NCI-H2081 treated with DMSO at 0.1 percent for 48 hours (cell line): Measurements from ENCODE around the gene CGAS.
"Not testable (repeated sequence)": the region's sequence is repeated elsewhere in the genome, so short reads cannot be mapped to it uniquely, and the experiment has no call there.

Source experiments
- DNase-seq: peaks from one replicate; lab custom pipeline; 2025; lab: John Stamatoyannopoulos, UW

Gene CGAS

GRCh38 chr6:73452107-73452461 is at the start of gene CGAS:
Gene CGAS (minus strand): TSS chr6:73452297. CDS start chr6:73452181, 116 bp downstream.
- no peak for DNase-seq

DNA sequence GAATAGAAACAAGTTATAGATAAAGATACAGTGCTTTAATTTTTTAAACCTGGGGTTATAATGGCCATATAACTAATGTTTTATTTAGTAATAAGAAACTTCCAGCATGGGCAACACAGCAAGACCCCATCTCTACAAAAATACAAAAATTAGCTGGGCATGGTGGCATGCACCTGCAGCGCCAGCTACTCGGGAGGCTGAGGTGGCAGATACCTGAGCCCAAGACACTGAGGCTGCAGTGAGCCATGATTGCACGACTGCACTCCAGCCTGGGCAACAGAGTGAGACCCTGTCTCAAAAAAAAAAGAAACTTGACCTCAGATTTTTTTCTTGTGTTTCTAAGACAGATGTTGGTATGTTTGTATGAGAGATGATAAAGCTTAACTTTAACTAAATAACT is 45.8 kb upstream of the CGAS start:
- DNase-seq = no peak

DNA sequence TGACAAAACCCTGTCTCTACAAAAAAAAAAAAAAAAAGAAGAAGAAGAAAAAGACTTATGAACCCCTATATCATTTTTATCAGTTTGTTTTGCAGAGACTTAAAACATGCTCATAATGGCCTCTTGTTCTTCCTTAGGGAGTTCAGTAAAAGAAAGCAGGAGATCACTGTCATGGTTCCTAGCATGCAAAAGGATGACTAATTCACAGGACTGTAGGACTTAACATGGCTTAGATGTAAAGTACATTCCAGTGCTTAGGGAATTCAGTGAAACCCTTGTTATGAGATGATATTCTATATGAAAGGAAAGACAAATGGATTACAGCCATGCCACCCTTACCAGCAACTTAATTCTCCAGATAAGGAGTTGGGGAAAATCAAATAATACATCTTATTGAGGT is 39.3 kb upstream of the CGAS start:
- DNase-seq = no peak

DNA sequence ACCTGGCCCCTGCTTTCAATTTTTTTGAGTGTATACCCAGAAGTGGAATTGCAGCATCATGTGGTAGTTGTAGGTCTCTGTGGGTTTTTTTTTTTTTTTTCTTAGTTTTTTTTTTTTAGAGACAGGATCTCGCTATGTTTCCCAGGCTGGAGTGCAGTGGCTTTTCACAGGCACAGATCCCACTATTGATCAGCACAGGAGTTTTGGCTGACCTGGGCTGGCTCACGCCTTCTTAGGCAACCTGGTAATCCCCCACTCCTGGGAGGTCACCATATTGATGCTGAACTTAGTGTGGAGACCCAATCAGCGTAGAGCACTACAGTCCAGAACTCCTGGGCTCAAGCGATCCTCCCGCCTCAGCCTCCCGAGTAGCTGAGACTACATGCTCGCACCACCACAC is 35.4 kb upstream of the CGAS start:
- no peak for DNase-seq

- DNase-seq = no peak
Measured at GRCh38 chr6:73484438-73484837, 32.3 kb upstream of the CGAS start.

DNA sequence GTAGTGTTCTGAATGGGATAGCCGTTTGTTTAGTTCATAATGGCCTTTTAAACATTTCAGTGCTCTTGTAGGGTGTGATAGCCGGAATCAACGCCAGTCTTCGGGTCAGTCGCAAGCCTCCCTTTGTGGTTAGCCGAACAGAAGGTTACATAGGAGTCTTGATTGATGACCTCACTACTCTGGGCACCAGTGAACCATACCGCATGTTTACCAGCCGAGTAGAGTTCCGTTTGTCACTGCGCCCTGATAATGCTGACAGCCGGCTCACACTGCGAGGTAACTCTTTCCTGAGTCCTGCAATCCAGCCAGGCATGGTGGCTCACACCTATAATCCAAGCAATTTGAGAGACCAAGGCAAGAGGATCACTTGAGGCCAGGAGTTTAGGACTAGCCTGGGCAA is 29.9 kb upstream of the CGAS start:
- no peak for DNase-seq

- DNase-seq = no peak
Measured at GRCh38 chr6:73477407-73477806, 25.3 kb upstream of the CGAS start.

GRCh38 chr6:73476723-73477122 is 24.6 kb upstream of the CGAS start:
- DNase-seq = no peak

- no peak for DNase-seq
Measured at GRCh38 chr6:73471686-73472290, 19.7 kb upstream of the CGAS start.

DNA sequence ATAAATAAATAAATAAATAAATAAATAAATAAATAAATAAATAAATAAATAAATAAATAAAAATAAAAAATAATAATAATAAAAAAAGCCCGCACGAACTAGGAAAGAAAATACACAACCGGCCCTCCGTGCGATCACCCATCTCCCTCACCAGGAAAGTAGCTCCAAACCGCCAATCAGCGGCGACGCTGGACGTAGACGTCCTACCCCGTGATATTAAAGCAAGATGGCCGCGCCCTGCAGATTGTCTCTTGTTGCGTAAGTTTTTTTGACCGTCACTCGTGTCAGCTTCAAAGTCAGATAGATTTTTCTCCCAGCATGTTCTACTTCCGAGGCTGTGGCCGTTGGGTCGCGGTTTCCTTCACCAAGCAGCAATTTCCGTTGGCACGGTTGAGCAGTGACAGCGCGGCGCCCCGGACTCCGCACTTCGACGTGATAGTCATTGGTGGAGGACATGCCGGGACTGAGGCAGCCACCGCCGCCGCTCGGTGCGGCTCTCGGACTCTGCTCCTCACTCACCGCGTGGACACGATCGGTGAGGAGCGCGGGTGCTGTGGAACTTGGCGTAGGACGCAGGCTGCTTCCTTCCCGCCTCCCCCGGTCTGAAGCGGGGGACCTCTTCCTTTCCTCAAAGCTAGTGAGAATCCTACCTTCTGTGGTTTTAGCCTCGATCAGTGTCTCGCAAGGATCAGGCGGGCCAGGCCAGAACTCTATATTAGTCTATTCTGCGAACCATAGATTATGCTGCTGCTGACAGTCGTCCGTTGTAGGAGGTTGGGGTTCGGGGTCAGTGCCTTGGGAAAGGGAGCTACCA is 9.6 kb upstream of the CGAS start, which contains the start of gene MTO1:
Gene MTO1 (plus strand): TSS at position 201 of the 814 bp plus-strand sequence. CDS start 118 bp downstream, at position 319.
- peak; percentile 44 for DNase-seq

GRCh38 chr6:73460056-73460455 is 8.0 kb upstream of the CGAS start:
- no peak for DNase-seq

GRCh38 chr6:73459474-73459873 is 7.4 kb upstream of the CGAS start:
- not testable (repeated sequence) for DNase-seq

DNA sequence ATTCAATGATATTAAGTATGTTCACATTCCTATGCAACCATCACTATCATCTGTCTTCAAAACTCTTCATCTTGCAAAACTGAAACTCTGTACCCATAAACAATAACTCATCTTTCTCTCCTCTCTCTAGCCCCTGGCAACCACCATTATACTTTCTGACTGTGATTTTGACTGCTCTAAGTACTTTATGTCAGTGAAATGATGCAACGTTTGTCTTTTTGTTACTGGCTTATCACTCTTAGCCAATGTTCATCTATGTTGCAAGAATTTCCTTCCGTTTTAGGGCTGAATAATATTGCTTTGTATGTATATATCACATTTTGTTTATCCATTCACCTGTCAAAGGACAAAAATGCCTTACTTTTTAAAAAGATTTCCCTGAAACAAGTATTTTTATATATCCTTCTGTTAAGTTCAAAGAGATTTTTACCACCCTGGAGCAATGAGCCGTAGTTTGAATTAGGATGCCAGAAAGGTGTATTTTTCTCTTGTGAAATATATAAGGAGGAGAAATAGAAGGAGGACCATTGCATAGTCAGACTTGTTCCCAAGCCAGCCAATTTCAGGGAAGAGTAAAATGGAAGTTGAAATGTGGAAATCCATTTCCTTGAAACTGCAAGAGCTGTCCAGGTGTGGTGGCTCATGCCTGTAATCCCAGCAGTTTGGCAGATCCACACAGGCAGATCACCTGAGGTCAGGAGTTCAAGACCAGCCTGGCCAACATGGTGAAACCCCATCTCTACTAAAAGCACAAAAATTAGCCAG is 4.0 kb upstream of the CGAS start:
- DNase-seq = no peak

- DNase-seq = no peak
Measured at GRCh38 chr6:73451223-73452106, 632 bp downstream of the CGAS start.

DNA sequence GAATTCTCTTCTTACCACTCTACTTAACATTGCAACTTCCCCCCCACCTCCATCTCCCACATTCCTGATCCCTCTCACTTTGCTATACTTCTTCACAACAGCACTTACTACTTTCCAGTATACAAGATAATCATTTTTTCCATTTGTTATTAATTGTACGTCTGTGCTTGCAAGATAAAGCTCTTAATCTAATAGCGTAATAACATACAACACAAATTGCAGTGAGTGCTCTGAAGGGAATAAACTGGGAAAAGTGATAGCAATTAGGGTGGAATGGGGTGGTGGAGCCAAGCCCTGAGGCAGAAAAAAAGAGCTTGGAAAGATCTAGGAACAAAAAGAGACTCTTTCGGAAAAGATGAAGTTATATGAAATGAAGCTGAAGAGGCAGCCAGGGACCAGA is 8.5 kb downstream of the CGAS start:
- DNase-seq = no peak

DNA sequence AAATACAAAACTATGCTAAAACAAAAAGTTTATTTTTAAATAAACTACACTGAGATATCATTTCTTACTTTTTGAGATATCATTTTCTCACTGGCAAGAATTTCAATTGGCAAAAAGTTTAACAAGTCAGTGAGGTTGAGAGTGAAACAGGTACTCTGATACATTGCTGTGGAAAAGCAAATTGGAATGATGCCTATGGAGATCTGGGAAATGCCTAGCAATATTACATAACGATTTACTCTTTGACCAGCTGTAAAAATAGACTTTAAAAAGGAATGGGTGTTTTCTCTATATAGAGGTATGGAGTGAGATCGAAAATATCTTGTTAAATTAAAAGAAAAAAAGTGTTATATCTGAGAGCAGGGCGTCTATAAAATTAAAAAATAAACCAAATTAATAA is 16.9 kb downstream of the CGAS start:
- no peak for DNase-seq

- DNase-seq = no peak
Measured at GRCh38 chr6:73421534-73421933, 30.6 kb downstream of the CGAS start.

DNA sequence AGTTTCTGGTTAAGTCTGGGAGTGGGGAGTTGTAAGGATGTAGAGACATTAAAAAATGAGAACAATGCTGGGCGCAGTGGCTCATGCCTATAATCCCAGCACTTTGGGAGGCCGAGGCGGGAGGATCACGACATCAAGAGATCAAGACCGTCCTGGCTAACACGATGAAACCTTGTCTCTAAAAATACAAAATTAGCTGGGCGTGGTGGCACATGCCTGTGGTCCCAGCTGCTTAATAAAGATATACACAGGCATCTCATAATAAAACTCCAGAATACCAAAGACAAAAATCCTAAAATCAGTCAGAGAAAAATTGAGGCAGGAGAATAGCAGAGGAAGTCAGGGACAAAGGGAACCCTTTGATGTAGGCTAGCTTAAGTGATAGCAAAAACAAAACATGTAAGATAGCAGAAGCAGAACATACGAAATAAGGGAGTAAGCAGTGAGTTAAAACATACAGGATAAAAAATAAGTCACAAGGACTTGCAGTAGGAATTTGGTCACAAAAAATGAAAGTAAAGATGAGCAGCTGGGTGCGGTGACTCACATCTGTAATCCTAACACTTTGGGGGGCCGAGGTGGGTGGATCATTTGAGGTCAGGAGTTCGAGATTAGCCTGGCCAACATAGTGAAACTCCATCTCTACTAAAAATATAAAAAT is 33.9 kb downstream of the CGAS start:
- no peak for DNase-seq

DNA sequence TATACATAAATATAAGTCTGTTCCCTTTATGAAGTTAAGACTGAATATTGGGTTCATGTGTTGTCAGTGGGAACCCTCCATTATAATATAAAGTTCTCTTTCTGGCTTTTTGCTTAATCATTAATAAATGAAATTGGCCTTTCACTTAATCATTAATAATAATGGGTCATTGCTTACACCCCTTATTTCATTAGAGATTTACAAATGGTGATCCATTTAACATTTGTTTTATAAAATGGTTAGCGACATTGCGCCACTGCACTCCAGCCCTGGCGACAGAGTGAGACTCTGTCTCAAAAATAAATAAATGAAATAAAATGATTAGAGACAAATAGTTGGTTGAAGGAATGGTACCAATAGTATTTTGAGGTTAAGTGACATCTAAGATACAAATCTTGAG is 39.0 kb downstream of the CGAS start:
- DNase-seq = no peak

DNA sequence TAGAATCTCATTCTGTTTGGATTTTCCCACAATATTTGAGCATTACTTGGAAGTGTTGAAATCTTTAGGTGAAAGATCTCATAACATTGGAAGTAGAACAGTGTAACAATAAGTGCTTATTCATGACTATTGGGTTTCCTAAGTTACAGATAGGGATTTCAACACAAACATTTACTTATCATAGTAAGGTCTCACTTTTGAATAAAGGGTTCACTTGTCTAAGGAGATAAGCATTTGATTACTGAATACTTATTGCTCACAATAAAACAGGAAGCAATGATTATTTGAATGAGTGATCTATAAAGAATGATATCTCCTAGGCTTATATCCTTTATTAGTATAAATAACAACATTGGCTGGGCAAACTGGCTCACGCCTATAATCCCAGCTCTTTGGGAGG is 42.7 kb downstream of the CGAS start:
- DNase-seq = no peak

GRCh38 chr6:73400656-73401055 is 51.4 kb downstream of the CGAS start:
- no peak for DNase-seq
